ENCODE measurements around the gene DEXI. TPM values are rescaled to one million over a fixed set of nuclear protein-coding genes. Genes with fewer than 3 reads are reported as not detected.

Gene DEXI
- total and polyA plus RNA-seq, 2 of the 13 experiments (the other 11 are each of a cell fraction or from before 2014, with no cell fraction given) = 51.5 to 70.4 TPM

- no peak; the same call in 1 of the 2 replicates for TF ChIP-seq SNAPC2 (CRISPR knock-in tag; IDR thresholded peaks at IDR 0.05)
- peak; percentile 58; the same call in 1 of the 2 replicates for TF ChIP-seq PHF8 (CRISPR knock-in tag; IDR thresholded peaks at IDR 0.05)
- no peak for TF ChIP-seq ZZZ3 (CRISPR knock-in tag; IDR thresholded peaks at IDR 0.05; ENCODE audit: borderline replicate concordance)
- no peak for TF ChIP-seq FUBP1 (CRISPR knock-in tag; IDR thresholded peaks at IDR 0.05; ENCODE audit: borderline replicate concordance)
- TF ChIP-seq, protein P1, sequence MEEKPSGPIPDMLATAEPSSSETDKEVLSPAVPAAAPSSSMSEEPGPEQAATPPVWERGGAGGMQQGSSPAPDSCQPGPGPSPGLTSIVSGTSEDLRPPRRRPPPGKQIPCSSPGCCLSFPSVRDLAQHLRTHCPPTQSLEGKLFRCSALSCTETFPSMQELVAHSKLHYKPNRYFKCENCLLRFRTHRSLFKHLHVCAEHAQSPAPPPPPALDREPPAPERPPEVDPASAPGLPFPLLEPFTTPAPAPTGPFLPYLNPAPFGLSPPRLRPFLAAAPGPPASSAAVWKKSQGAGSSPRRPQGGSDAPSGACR (CRISPR knock-in tag; IDR thresholded peaks at IDR 0.05) = no peak; the same call in 1 of the 2 replicates
- TF ChIP-seq ZNF441 (CRISPR knock-in tag; IDR thresholded peaks at IDR 0.05; ENCODE audit: borderline replicate concordance) = peak; percentile 51; the same call in 1 of the 2 replicates
- TF ChIP-seq THRA (CRISPR knock-in tag; IDR thresholded peaks at IDR 0.05; ENCODE audit: borderline replicate concordance) = peak; percentile 50
- TF ChIP-seq, protein P2, sequence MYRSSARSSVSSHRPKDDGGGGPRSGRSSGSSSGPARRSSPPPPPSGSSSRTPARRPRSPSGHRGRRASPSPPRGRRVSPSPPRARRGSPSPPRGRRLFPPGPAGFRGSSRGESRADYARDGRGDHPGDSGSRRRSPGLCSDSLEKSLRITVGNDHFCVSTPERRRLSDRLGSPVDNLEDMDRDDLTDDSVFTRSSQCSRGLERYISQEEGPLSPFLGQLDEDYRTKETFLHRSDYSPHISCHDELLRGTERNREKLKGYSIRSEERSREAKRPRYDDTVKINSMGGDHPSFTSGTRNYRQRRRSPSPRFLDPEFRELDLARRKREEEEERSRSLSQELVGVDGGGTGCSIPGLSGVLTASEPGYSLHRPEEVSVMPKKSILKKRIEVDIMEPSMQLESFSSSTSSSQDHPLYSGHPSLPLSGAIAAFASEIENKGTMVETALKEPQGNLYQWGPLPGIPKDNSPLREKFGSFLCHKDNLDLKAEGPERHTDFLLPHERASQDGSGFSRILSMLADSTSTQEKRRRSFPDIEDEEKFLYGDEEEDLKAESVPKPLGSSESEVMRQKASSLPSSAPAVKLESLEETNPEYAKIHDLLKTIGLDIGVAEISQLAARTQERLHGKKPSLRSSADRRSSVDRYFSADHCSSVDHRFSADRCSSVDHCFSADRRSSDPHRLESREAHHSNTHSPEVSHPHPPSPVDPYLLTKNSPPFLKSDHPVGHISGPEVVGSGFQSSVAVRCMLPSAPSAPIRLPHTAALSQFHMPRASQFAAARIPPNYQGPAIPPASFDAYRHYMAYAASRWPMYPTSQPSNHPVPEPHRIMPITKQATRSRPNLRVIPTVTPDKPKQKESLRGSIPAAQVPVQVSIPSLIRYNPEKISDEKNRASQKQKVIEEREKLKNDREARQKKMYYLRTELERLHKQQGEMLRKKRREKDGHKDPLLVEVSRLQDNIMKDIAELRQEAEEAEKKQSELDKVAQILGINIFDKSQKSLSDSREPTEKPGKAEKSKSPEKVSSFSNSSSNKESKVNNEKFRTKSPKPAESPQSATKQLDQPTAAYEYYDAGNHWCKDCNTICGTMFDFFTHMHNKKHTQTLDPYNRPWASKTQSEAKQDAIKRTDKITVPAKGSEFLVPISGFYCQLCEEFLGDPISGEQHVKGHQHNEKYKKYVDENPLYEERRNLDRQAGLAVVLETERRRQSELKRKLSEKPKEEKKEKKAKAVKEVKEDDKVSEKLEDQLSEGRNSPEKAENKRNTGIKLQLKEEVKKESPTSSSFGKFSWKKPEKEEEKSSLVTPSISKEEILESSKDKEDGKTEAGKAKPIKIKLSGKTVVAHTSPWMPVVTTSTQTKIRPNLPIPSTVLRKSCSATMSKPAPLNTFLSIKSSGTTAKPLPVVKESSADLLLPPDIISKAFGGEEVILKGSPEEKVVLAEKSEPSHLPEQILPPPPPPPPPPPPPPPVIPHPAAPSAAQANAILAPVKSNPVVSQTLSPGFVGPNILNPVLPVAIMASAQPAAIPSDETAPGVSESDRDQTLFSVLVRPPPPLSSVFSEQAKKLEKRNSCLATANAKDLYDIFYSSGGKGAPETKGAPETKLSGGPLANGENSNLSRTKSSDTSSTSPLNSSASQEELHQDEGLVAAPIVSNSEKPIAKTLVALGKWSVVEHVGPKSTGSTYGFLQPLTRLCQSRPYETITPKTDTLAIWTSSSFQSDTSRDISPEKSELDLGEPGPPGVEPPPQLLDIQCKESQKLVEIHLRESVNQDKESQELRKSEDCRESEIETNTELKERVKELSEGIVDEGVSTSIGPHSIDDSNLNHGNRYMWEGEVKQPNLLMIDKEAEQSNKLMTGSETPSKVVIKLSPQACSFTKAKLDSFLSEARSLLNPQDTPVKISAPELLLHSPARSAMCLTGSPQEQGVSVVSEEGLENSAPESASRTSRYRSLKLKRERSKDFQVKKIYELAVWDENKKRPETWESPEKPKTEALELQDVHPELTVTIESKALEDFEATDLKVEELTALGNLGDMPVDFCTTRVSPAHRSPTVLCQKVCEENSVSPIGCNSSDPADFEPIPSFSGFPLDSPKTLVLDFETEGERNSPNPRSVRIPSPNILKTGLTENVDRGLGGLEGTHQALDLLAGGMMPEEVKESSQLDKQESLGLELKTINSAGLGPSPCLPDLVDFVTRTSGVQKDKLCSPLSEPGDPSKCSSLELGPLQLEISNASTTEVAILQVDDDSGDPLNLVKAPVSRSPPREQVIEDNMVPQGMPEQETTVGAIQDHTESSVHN (CRISPR knock-in tag; IDR thresholded peaks at IDR 0.05) = no peak
These were observed at the start of gene DEXI (continued) for GRCh38 chr16:10942352-10943063.
